H1 (cell line): ENCODE measurements around the gene GOLGA7B. TPM values are rescaled to one million over a fixed set of nuclear protein-coding genes. Genes with fewer than 3 reads are reported as not detected.

ENCODE experiments used
- CTCF ChIA-PET: fragments of 300-600 bp; sonication (Branson Sonifier 250); formaldehyde crosslinking; loops from one replicate; lab custom pipeline; 2021; ENCODE audit not compliant: partially characterized antibody; lab: Charles Lee
- POLR2A ChIA-PET: fragments of 300-600 bp; sonication (Branson Sonifier 250); formaldehyde crosslinking; loops from one replicate; lab custom pipeline; 2021; ENCODE audit warnings: inconsistent platforms; ENCODE audit not compliant: partially characterized antibody; lab: Charles Lee
- DNase-seq, 2 experiments: peaks; one replicate each; pipeline versions ENCODE4 v3.0.0 to v3.0.0-alpha.2; 2010 to 2022; ENCODE audit warnings: low spot score in 2 of 2, low read depth in 1 of 2, mixed read lengths in 1 of 2
- FAIRE-seq: peaks from 2 replicates; lab custom pipeline; 2011; peaks lifted over from hg19 to GRCh38; lab: Jason Lieb, UNC
- H2AFZ ChIP-seq: 2 replicates; pipeline ENCODE4 v1.8.1; 2012; ENCODE audit warnings: low read length, inconsistent platforms
- H2AK5ac ChIP-seq: 2 replicates; pipeline ENCODE4 v1.6.1; 2013; ENCODE audit warnings: low read depth, low read length
- H2BK120ac ChIP-seq: replicated peaks from 2 replicates; pipeline ENCODE3; 2013; ENCODE audit warnings: low read depth, low read length, inconsistent platforms
- H2BK12ac ChIP-seq: 2 replicates; pipeline ENCODE4 v1.6.1; 2013; ENCODE audit warnings: low read depth, low read length
- H2BK15ac ChIP-seq: 2 replicates; pipeline ENCODE4 v1.6.1; 2013; ENCODE audit warnings: low read length
- H2BK20ac ChIP-seq: 2 replicates; pipeline ENCODE4 v1.6.1; 2013; ENCODE audit warnings: low read length
- H2BK5ac ChIP-seq: 2 replicates; pipeline ENCODE4 v1.6.1; 2013; ENCODE audit warnings: low read depth, low read length
- H3K14ac ChIP-seq: 2 replicates; pipeline ENCODE4 v1.6.1; 2013; ENCODE audit warnings: inconsistent platforms; ENCODE audit not compliant: insufficient read length
- H3K18ac ChIP-seq: 2 replicates; pipeline ENCODE4 v1.6.1; 2013; ENCODE audit warnings: low read length; ENCODE audit errors: extremely low read depth
- H3K23ac ChIP-seq: 2 replicates; pipeline ENCODE4 v1.6.1; 2013; ENCODE audit warnings: inconsistent platforms; ENCODE audit not compliant: insufficient read length
- H3K23me2 ChIP-seq: 2 replicates; pipeline ENCODE4 v1.6.1; 2013; ENCODE audit warnings: low read depth, low read length
- H3K27ac ChIP-seq: 2 replicates; pipeline ENCODE4 v1.6.1; 2011; ENCODE audit warnings: low read depth, low read length, inconsistent platforms
- H3K27me3 ChIP-seq, 4 experiments: replicated peaks in 1 of 4; 1 replicate in 1 of 4; 2 replicates in 3 of 4; pipeline versions ENCODE4 v1.6.1 to v1.8.1; 2011 to 2013; ENCODE audit warnings: low read length in 3 of 4, mild to moderate bottlenecking in 3 of 4, inconsistent platforms in 2 of 4, mixed read lengths in 2 of 4, moderate library complexity in 1 of 4; ENCODE audit not compliant: control insufficient read depth in 3 of 4, insufficient read depth in 3 of 4; ENCODE audit errors: extremely low read depth in 1 of 4
- H3K36me3 ChIP-seq, 4 experiments: 2 replicates each; pipeline versions ENCODE4 v1.6.1 to v1.8.1; 2011 to 2013; ENCODE audit warnings: mild to moderate bottlenecking in 4 of 4, low read length in 3 of 4, moderate library complexity in 2 of 4, control low read depth in 1 of 4, inconsistent platforms in 1 of 4; ENCODE audit not compliant: insufficient read depth in 4 of 4, control insufficient read depth in 2 of 4
- H3K4ac ChIP-seq: replicated peaks from 2 replicates; pipeline ENCODE3; 2013; ENCODE audit warnings: low read length, low read depth, mixed read lengths, inconsistent platforms; ENCODE audit not compliant: insufficient read length
- H3K4me1 ChIP-seq, 4 experiments: replicated peaks in 1 of 4; 1 replicate in 1 of 4; 2 replicates in 3 of 4; pipeline versions ENCODE4 v1.6.1 to v1.8.1; 2011 to 2013; ENCODE audit warnings: low read length in 3 of 4, inconsistent platforms in 2 of 4, mixed read lengths in 1 of 4; ENCODE audit not compliant: insufficient read depth in 4 of 4, control insufficient read depth in 3 of 4
- H3K4me2 ChIP-seq, 2 experiments: 2 replicates each; pipeline versions ENCODE4 v1.6.1 to v1.8.1; 2011 to 2013; ENCODE audit warnings: low read depth in 2 of 2, low read length in 2 of 2, control low read depth in 1 of 2, inconsistent platforms in 1 of 2, mild to moderate bottlenecking in 1 of 2; ENCODE audit not compliant: insufficient read depth in 1 of 2
- H3K4me3 ChIP-seq, 4 experiments: fragments of 200-600, 300-600 bp in 1 of 4; sonication (generic), shearing (Covaris generic), sonication (Bioruptor Twin) in 1 of 4; 2 replicates each; pipeline versions ENCODE4 v1.5.1 to v1.8.1; 2011 to 2016; ENCODE audit warnings: low read length in 4 of 4, low read depth in 3 of 4, control low read depth in 2 of 4, inconsistent platforms in 2 of 4, mild to moderate bottlenecking in 2 of 4, mixed read lengths in 1 of 4, moderate library complexity in 1 of 4; ENCODE audit not compliant: insufficient read depth in 2 of 4; ENCODE audit errors: extremely low read depth in 1 of 4
- H3K56ac ChIP-seq: replicated peaks from 2 replicates; pipeline ENCODE3; 2013; ENCODE audit warnings: low read depth, mild to moderate bottlenecking, mixed read lengths, low read length, inconsistent platforms; ENCODE audit not compliant: insufficient read length
- H3K79me1 ChIP-seq: 2 replicates; pipeline ENCODE4 v1.6.1; 2013; ENCODE audit warnings: low read depth, low read length, control low read depth
- H3K79me2 ChIP-seq, 2 experiments: 2 replicates each; pipeline versions ENCODE4 v1.6.1 to v1.8.1; 2012 to 2013; ENCODE audit warnings: low read length in 2 of 2, mild to moderate bottlenecking in 2 of 2, inconsistent platforms in 1 of 2; ENCODE audit not compliant: insufficient read depth in 2 of 2, control insufficient read depth in 1 of 2
- H3K9ac ChIP-seq, 4 experiments: replicated peaks in 1 of 4; 1 replicate in 1 of 4; 2 replicates in 3 of 4; pipeline versions ENCODE4 v1.6.1 to v1.8.1; 2011 to 2013; ENCODE audit warnings: low read depth in 3 of 4, low read length in 3 of 4, control low read depth in 2 of 4, mild to moderate bottlenecking in 2 of 4, moderate library complexity in 2 of 4, inconsistent platforms in 1 of 4; ENCODE audit errors: extremely low read depth in 1 of 4
- H3K9me3 ChIP-seq, 2 experiments: 2 replicates each; pipeline versions ENCODE4 v1.6.1 to v1.8.1; 2012 to 2013; ENCODE audit warnings: mild to moderate bottlenecking in 2 of 2, moderate library complexity in 2 of 2, control low read depth in 1 of 2, inconsistent platforms in 1 of 2, low read depth in 1 of 2, low read length in 1 of 2, mixed read lengths in 1 of 2; ENCODE audit not compliant: insufficient read depth in 2 of 2
- H4K20me1 ChIP-seq, 2 experiments: replicated peaks in 1 of 2; 2 replicates each; pipeline versions ENCODE3 to v1.8.1; 2011 to 2013; ENCODE audit warnings: inconsistent platforms in 2 of 2, low read length in 2 of 2, mild to moderate bottlenecking in 1 of 2; ENCODE audit not compliant: insufficient read depth in 2 of 2, control insufficient read depth in 1 of 2
- H4K5ac ChIP-seq: 2 replicates; pipeline ENCODE4 v1.6.1; 2013; ENCODE audit warnings: low read length, low read depth, mixed read lengths, inconsistent platforms; ENCODE audit not compliant: insufficient read length
- H4K8ac ChIP-seq: 2 replicates; pipeline ENCODE4 v1.8.0; 2013; ENCODE audit warnings: mild to moderate bottlenecking, moderate library complexity, low read length, inconsistent platforms; ENCODE audit not compliant: insufficient read depth; ENCODE audit errors: extremely low read depth
- H4K91ac ChIP-seq: replicated peaks from 2 replicates; pipeline ENCODE3; 2013; ENCODE audit warnings: low read length, mixed read lengths, inconsistent platforms; ENCODE audit not compliant: insufficient read length
- CBX8 ChIP-seq: fragments of 300-800, 300-1000 bp; sonication (generic); IDR thresholded peaks from 2 replicates; pipeline ENCODE4 v1.7.1; 2016; ENCODE audit warnings: low read depth, low read length, borderline replicate concordance
- CHD1 ChIP-seq: IDR thresholded peaks from 2 replicates; pipeline ENCODE4 v1.6.1; 2012; ENCODE audit warnings: low read depth, low read length, improper control_type of control experiment
- CREB1 ChIP-seq: IDR thresholded peaks from 2 replicates; pipeline ENCODE4 v1.6.1; 2012; ENCODE audit warnings: inconsistent platforms
- GABPA ChIP-seq: IDR thresholded peaks from 2 replicates; pipeline ENCODE4 v1.6.1; 2011; ENCODE audit warnings: mild to moderate bottlenecking, low read length, moderate library complexity, borderline replicate concordance; ENCODE audit not compliant: insufficient read depth
- MAFK ChIP-seq: IDR thresholded peaks from 2 replicates; pipeline ENCODE4 v1.6.1; 2012; ENCODE audit warnings: low read depth, mild to moderate bottlenecking, improper control_type of control experiment, low read length
- NRF1 ChIP-seq: IDR thresholded peaks from 2 replicates; pipeline ENCODE4 v1.6.1; 2011; ENCODE audit warnings: mild to moderate bottlenecking, low read depth, low read length, improper control_type of control experiment
- POU5F1 ChIP-seq: IDR thresholded peaks from 2 replicates; pipeline ENCODE4 v1.6.1; 2011; ENCODE audit warnings: low read depth, mild to moderate bottlenecking, low read length, moderate library complexity
- RBBP5 ChIP-seq: IDR thresholded peaks from 2 replicates; pipeline ENCODE4 v1.7.1; 2012; ENCODE audit warnings: low read depth, mild to moderate bottlenecking, inconsistent platforms, low read length, moderate library complexity, borderline replicate concordance
- RXRA ChIP-seq: IDR thresholded peaks from 2 replicates; pipeline ENCODE4 v1.6.1; 2011; ENCODE audit warnings: low read depth, mild to moderate bottlenecking, low read length, moderate library complexity; ENCODE audit not compliant: insufficient read depth
- SIRT6 ChIP-seq: IDR thresholded peaks from one replicate; pipeline ENCODE4 v1.7.1; 2012; ENCODE audit warnings: low read length, inconsistent platforms
- TAF1 ChIP-seq: IDR thresholded peaks from 2 replicates; pipeline ENCODE4 v1.6.1; 2011; ENCODE audit warnings: mild to moderate bottlenecking, low read depth, low read length
- YY1 ChIP-seq: IDR thresholded peaks from 2 replicates; pipeline ENCODE4 v1.6.1; 2011; ENCODE audit warnings: low read depth, mild to moderate bottlenecking, low read length
- WGBS, 2 experiments: shearing (Covaris generic) in 1 of 2; methylation state at CpG; one replicate each; pipeline versions ENCODE4 v1.1.6 to v1.1.7; 2013 to 2015; ENCODE audit warnings: low lambda C conversion rate in 2 of 2, mixed read lengths in 2 of 2, inconsistent platforms in 1 of 2, low coverage in 1 of 2, missing lambda C conversion rate in 1 of 2; ENCODE audit not compliant: insufficient replicate concordance in 2 of 2, insufficient coverage in 1 of 2, insufficient read length in 1 of 2; ENCODE audit errors: extremely low coverage in 1 of 2, missing lambda C conversion rate in 1 of 2; 5-methylcytosine and 5-hydroxymethylcytosine counted together
- polyA plus RNA-seq, 7 experiments: library from polyadenylated mRNA; depleted of rRNA in 3 of 7; stranded (reverse) in 5 of 7; unstranded in 2 of 7; fragments of >200 nt in 5 of 7; fragments of 200-250 nt in 2 of 7; gene quantifications; 1 replicate in 5 of 7; 2 replicates in 1 of 7; 4 replicates in 1 of 7; pipeline versions ENCODE4 v1.2.1 to v1.2.3, GENCODE V29; 2011 to 2013; ENCODE audit warnings: missing spikeins in 2 of 7, mixed read lengths in 2 of 7
- total RNA-seq: library from RNA; stranded (reverse); fragmentation: NEBNext Ultra II Directional; extraction: Animal tissue kit (Norgen Biotek cat#: 25700); gene quantifications from 2 replicates; pipeline ENCODE4 v1.2.1, GENCODE V29; 2021

The GOLGA7B gene
- total and polyA plus RNA-seq, 2 of the 8 experiments (the other 6 are each of a cell fraction or from before 2014, with no cell fraction given) = 0.04 to 0.14 TPM

DNA sequence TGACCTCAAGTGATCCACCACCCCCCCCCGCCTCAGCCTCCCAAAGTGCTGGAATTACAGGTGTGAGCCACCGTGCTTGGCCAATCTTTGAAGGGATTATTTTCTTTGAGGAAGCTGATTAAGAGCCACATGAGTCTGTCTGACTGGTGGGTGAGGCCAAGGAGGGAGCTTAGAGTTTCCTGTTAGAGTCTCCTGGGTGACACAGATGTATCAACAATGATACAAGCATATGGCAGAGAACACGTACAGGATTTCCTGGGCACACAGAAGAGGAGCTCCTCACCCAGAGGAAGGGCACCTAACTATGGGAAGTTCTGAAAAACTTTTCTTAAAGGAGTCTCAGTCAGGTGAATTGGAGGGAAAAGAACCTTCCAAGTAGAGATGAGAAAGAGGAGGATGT is 69.4 kb downstream of the GOLGA7B start:
- H3K23ac ChIP-seq = no peak overlapping the region
- H3K79me1 ChIP-seq = no peaks in the 10 kb centered on the region
- no peak for FAIRE-seq
- no peak overlapping the region for H2AFZ ChIP-seq
- H2BK120ac ChIP-seq = no peak overlapping the region
- H3K9ac ChIP-seq = no peak overlapping the region
- H3K27ac ChIP-seq = no peak overlapping the region
- DNase-seq = no peak
- ChIA-PET CTCF (interaction anchor here (0.8 to 10.6 kb wide), 11 partner anchors 10 to 187 kb away, joined by 3 to 246 read pairs (median 5); no protein-coding TSS in a partner anchor), POLR2A (interaction anchor here (0.7 kb wide), 1 partner anchor 10 kb away, joined by 5 read pairs; no protein-coding TSS in a partner anchor)
- H2AK5ac ChIP-seq = no peak overlapping the region
- H3K4me1 ChIP-seq = peaks cover 0 to 3% (median 1%) of the 10 kb centered on the region in 4 experiments; a peak in 2 of 7 replicates
- H2BK12ac ChIP-seq = no peak overlapping the region
- H2BK15ac ChIP-seq = no peak overlapping the region
- no peak overlapping the region for H3K56ac ChIP-seq
- no peaks in the 10 kb centered on the region for H3K23me2 ChIP-seq
- H3K18ac ChIP-seq = no peak overlapping the region
- 91% methylated on average over 3 of the region's 3 CpGs; no CpG with 5 or more reads in 1 of the 2 experiments for WGBS, 2 experiments
- H4K20me1 ChIP-seq = no peaks in the 10 kb centered on the region
- no peaks in the 10 kb centered on the region for H3K79me2 ChIP-seq
- H3K14ac ChIP-seq = no peak overlapping the region
- H3K4ac ChIP-seq = no peak overlapping the region
- H2BK5ac ChIP-seq = no peak overlapping the region
- no peak overlapping the region for H3K4me2 ChIP-seq
- no peak overlapping the region for H2BK20ac ChIP-seq
- H3K4me3 ChIP-seq = no peak overlapping the region
- H3K36me3 ChIP-seq = no peaks in the 10 kb centered on the region
- H3K9me3 ChIP-seq = no peaks in the 10 kb centered on the region
- H4K8ac ChIP-seq = no peak overlapping the region
- H3K27me3 ChIP-seq = peaks cover 0 to 6% (median 1%) of the 10 kb centered on the region in 4 experiments; a peak in 2 of 7 replicates
- H4K91ac ChIP-seq = no peak overlapping the region
- TF ChIP-seq SIRT6 (no peak), CHD1 (no peak), RBBP5 (no peak), CREB1 (no peak), TAF1 (no peak), MAFK (no peak), NRF1 (no peak), POU5F1 (no peak), GABPA (no peak), YY1 (no peak), RXRA (no peak), CBX8 (no peak)
- no peak overlapping the region for H4K5ac ChIP-seq
